Effector memory CD8-positive, alpha-beta T cell (primary cell): Measurements from ENCODE around the gene WNT4.

Experiments
- ATAC-seq: fragments of 150-1000 bp; cut with Tn5 transposase; replicated peaks from 2 replicates; pipeline ENCODE4 v1.10.0; 2021; ENCODE audit warnings: mild to moderate bottlenecking, moderate library complexity
- DNase-seq, 3 experiments: peaks; one replicate each; pipeline ENCODE4 v3.0.0; 2021
- H3K27ac Mint-ChIP-seq, 2 donors: one replicate each; pipeline ENCODE4 v1.8.0; 2022; ENCODE audit warnings: mild to moderate bottlenecking in 2 of 2, mixed read lengths in 2 of 2, moderate library complexity in 2 of 2
- H3K27me3 Mint-ChIP-seq, 2 donors: one replicate each; pipeline ENCODE4 v1.8.0; 2022; ENCODE audit warnings: mixed read lengths in 2 of 2
- H3K36me3 Mint-ChIP-seq: one replicate; pipeline ENCODE4 v1.8.0; 2022; ENCODE audit warnings: mild to moderate bottlenecking, moderate library complexity, mixed read lengths; ENCODE audit not compliant: insufficient read depth
- H3K4me1 Mint-ChIP-seq, 2 donors: one replicate each; pipeline ENCODE4 v1.8.0; 2022; ENCODE audit warnings: low read depth in 2 of 2, mixed read lengths in 2 of 2
- H3K4me3 Mint-ChIP-seq, 2 donors: one replicate each; pipeline ENCODE4 v1.8.0; 2022; ENCODE audit warnings: mild to moderate bottlenecking in 2 of 2, mixed read lengths in 2 of 2, moderate library complexity in 2 of 2
- H3K9me3 Mint-ChIP-seq, 2 donors: one replicate each; pipeline ENCODE4 v1.8.0; 2022; ENCODE audit warnings: mixed read lengths in 2 of 2

WNT4 gene

GRCh38 chr1:22131875-22132486 lies 10.9 kb downstream of the WNT4 start:
- peaks cover 0 to 22% of the 10 kb centered on the region in 2 donors for H3K27me3 Mint-ChIP-seq
- no peak overlapping the region for H3K27ac Mint-ChIP-seq
- peaks cover 0 to 3% of the 10 kb centered on the region in 2 donors for H3K4me1 Mint-ChIP-seq
- peaks cover 7% of the 10 kb centered on the region for H3K36me3 Mint-ChIP-seq
- DNase-seq, result peak; percentile 32 to 51 (median 35)
- ATAC-seq, result peak; percentile 58
- H3K9me3 Mint-ChIP-seq, result no peaks in the 10 kb centered on the region
- H3K4me3 Mint-ChIP-seq, result no peak overlapping the region

DNA sequence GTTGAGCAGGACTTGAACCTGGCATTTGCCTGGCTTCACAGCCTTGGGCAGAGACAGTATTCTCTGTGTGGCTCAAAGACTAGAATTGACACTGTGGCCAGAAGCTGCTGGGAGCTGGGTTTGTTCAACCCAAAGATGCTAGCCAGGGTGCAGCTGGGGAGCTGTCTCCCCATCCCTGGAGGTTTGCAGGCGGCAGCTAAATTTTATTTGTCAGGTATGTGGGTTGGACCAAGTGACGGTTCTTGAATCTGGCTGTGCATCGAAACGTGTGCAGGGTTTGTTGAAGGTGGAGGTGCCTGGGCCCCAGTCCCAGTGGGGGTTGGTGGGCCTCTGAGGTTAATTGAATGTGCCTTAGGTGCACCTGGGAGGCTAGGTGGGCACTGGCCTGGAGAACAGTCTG lies 11.8 kb downstream of the WNT4 start:
- H3K36me3 Mint-ChIP-seq, result peaks cover 7% of the 10 kb centered on the region
- H3K27me3 Mint-ChIP-seq, result peaks cover 0 to 18% of the 10 kb centered on the region in 2 donors
- H3K4me1 Mint-ChIP-seq, result peaks cover 0 to 3% of the 10 kb centered on the region in 2 donors
- no peak overlapping the region for H3K4me3 Mint-ChIP-seq
- ATAC-seq (no peak), DNase-seq (no peak)
- no peak overlapping the region for H3K27ac Mint-ChIP-seq
- no peaks in the 10 kb centered on the region for H3K9me3 Mint-ChIP-seq

DNA sequence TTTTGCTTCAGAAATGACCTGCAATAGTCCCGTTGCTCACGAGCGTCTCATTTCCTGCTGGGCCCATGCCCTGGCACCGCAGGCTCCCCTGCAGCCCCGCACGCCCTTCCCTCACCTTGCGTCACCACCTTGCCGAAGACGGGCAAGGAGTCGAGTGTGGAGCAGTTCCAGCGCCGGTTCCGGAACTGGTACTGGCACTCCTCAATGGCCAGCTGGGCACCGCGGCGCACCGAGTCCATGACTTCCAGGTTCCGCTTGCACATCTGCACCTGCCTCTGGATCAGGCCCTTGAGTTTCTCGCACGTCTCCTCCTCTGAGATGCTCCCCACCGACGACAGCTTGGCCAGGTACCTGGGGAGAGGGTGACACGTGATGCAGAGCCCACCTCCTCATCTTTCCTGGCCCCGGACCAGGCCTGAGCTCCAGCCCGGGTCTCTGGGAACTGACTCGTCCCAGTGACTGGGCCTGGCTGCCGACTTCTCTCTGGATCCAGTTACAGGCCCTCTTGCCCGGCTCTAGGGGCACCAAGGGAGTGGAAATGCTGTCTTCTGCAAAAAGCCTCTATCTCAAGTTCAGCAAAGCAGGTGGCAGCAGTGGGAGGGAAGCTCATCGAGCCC lies 13.3 kb downstream of the WNT4 start:
- H3K9me3 Mint-ChIP-seq, result no peaks in the 10 kb centered on the region
- no peak overlapping the region for H3K27ac Mint-ChIP-seq
- no peak for ATAC-seq
- no peak overlapping the region for H3K4me3 Mint-ChIP-seq
- H3K27me3 Mint-ChIP-seq, result peaks cover 0 to 4% of the 10 kb centered on the region in 2 donors
- H3K36me3 Mint-ChIP-seq, result peaks cover 3% of the 10 kb centered on the region
- DNase-seq, result no peak
- no peaks in the 10 kb centered on the region for H3K4me1 Mint-ChIP-seq

DNA sequence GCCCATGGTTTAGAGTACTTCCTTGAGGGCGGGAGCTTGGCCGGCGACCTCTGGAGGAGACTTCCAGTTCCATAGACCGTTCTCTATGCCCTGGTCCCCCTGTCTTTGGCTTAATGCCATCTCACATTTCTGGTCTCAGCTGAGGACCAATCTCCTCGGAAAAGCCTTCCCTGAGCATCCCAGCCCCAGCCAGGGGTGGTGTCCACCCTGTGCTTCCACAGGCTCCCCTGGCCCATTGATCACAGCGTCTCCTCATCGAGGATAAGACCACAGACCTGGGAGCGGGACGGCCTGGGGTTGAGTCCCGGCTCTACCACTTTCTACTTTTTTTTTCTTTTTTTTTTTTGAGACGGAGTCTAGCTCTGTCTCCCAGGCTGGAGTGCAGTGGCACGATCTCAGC lies 14.5 kb downstream of the WNT4 start:
- peaks cover 3% of the 10 kb centered on the region for H3K36me3 Mint-ChIP-seq
- H3K9me3 Mint-ChIP-seq, result no peaks in the 10 kb centered on the region
- DNase-seq (no peak), ATAC-seq (no peak)
- H3K4me1 Mint-ChIP-seq, result no peaks in the 10 kb centered on the region
- no peak overlapping the region for H3K27ac Mint-ChIP-seq
- H3K4me3 Mint-ChIP-seq, result no peak overlapping the region
- no peaks in the 10 kb centered on the region for H3K27me3 Mint-ChIP-seq

DNA sequence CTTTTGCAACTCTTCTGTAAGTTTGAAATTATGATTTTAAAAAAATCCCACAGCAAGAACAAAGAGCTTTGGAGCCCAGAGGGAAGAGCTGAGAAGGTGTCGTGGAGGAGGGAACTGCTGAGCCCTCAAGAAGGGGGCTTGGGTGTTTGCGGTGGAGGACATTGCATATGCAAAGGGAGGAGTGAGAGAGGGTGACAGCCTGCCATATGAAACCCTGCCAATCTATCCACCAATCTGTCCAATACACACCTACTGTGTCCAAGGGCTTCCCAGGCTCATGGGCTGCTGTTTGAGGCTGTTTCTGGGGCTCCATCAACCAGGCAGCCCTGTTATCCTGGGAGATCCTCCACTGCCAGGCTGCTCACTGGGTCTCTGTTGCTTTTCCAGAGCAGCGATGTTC lies 15.2 kb downstream of the WNT4 start:
- Mint-ChIP-seq H3K36me3 (peaks cover 3% of the 10 kb centered on the region), H3K9me3 (no peaks in the 10 kb centered on the region), H3K4me1 (no peaks in the 10 kb centered on the region), H3K27ac (no peak overlapping the region), H3K4me3 (no peak overlapping the region), H3K27me3 (no peaks in the 10 kb centered on the region)
- DNase-seq (no peak), ATAC-seq (no peak)

- Mint-ChIP-seq H3K4me1 (no peaks in the 10 kb centered on the region), H3K4me3 (no peak overlapping the region), H3K9me3 (no peaks in the 10 kb centered on the region), H3K27me3 (no peaks in the 10 kb centered on the region), H3K36me3 (peaks cover 3% of the 10 kb centered on the region), H3K27ac (no peak overlapping the region)
- no peak for DNase-seq
- no peak for ATAC-seq
These were observed 15.6 kb downstream of the WNT4 start for GRCh38 chr1:22127248-22127647.

- Mint-ChIP-seq H3K27ac (no peak overlapping the region), H3K4me3 (no peak overlapping the region), H3K36me3 (peaks cover 7% of the 10 kb centered on the region), H3K4me1 (no peaks in the 10 kb centered on the region), H3K9me3 (no peaks in the 10 kb centered on the region), H3K27me3 (no peaks in the 10 kb centered on the region)
- DNase-seq (no peak), ATAC-seq (no peak)
These were observed 16.4 kb downstream of the WNT4 start for GRCh38 chr1:22126531-22126930.

- peaks cover 23% of the 10 kb centered on the region for H3K36me3 Mint-ChIP-seq
- H3K27me3 Mint-ChIP-seq, result no peaks in the 10 kb centered on the region
- peak overlapping the region in 1 of 2 donors; percentile 63 for H3K27ac Mint-ChIP-seq
- no peaks in the 10 kb centered on the region for H3K9me3 Mint-ChIP-seq
- H3K4me1 Mint-ChIP-seq, result peaks cover 0 to 6% of the 10 kb centered on the region in 2 donors
- DNase-seq (no peak), ATAC-seq (no peak)
- H3K4me3 Mint-ChIP-seq, result no peak overlapping the region
These were observed 18.2 kb downstream of the WNT4 start for GRCh38 chr1:22124592-22125229.

GRCh38 chr1:22123901-22124404 lies 18.9 kb downstream of the WNT4 start:
- H3K9me3 Mint-ChIP-seq, result no peaks in the 10 kb centered on the region
- H3K27ac Mint-ChIP-seq, result peak overlapping the region; percentile 49 to 63
- ATAC-seq, result no peak

DNA sequence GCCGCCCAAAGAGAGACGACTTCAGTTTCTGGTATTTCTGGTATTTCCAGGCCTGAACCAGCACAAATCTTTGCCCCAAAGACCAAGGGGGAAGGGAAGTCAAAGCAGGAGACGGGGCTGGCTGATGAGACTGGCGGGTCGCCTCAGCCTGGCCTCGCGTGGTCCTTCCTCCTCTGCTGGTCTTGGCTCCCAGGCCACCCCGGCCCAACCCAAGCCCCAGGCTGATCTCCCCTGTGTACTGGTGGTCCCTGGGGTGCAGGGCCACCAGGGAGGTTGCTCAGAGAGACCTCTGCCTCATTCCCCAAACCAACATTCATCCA lies 19.9 kb downstream of the WNT4 start:
- H3K36me3 Mint-ChIP-seq, result peaks cover 30% of the 10 kb centered on the region
- no peak overlapping the region for H3K27ac Mint-ChIP-seq
- no peaks in the 10 kb centered on the region for H3K27me3 Mint-ChIP-seq
- DNase-seq, result no peak
- H3K4me3 Mint-ChIP-seq, result no peak overlapping the region
- peaks cover 2 to 11% of the 10 kb centered on the region in 2 donors for H3K4me1 Mint-ChIP-seq
- no peak for ATAC-seq
- H3K9me3 Mint-ChIP-seq, result no peaks in the 10 kb centered on the region

More at GRCh38 chr1:22123901-22124404, 18.9 kb downstream of the WNT4 start:
- no peak for DNase-seq
- Mint-ChIP-seq H3K27me3 (no peaks in the 10 kb centered on the region), H3K4me3 (no peak overlapping the region), H3K36me3 (peaks cover 23% of the 10 kb centered on the region), H3K4me1 (peaks cover 0 to 6% of the 10 kb centered on the region in 2 donors)

DNA sequence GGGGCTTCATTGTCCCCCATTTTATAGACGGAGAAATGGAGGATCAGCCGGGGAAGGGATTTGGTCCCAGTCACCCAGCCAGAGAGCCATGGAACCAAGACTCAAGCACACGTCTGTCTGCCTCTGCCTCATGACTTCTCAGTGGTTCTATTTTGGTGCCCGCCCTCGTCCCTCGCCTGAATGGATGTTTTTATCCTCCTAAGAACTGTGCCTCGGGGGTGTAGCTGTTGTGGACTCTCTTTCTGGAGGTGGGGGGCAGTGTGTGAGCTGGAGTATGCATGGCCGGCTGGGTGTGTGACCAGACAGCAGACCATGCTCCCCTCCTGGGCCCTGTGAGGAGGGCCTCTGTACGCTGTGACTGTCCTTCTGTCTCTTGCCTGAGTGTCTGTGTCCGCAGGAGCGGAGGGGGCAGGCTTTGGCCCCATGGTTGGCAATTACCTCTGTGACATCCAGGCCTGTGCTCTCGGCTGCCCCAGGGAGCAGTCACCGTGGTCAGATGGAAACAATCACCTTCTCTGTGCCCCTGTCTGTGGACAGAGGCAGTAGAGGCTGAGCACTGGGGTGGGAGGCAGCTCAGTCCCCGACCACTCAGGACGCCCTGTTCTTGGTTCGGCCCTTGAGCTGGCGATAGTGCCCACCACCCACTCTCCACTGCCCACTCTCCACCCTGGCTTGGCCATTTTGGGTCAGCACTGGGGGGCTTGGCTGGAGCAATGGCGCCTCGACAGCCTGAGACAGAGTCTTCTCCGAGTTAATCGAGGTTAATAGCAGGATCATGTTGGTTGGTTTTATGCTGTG lies 20.4 kb downstream of the WNT4 start:
- H3K9me3 Mint-ChIP-seq, result no peaks in the 10 kb centered on the region
- H3K27me3 Mint-ChIP-seq, result no peaks in the 10 kb centered on the region
- ATAC-seq, result no peak
- no peak for DNase-seq
- H3K27ac Mint-ChIP-seq, result peak overlapping the region in 1 of 2 donors; percentile 38
- peaks cover 30% of the 10 kb centered on the region for H3K36me3 Mint-ChIP-seq
- H3K4me1 Mint-ChIP-seq, result peaks cover 5 to 14% of the 10 kb centered on the region in 2 donors
- H3K4me3 Mint-ChIP-seq, result no peak overlapping the region

DNA sequence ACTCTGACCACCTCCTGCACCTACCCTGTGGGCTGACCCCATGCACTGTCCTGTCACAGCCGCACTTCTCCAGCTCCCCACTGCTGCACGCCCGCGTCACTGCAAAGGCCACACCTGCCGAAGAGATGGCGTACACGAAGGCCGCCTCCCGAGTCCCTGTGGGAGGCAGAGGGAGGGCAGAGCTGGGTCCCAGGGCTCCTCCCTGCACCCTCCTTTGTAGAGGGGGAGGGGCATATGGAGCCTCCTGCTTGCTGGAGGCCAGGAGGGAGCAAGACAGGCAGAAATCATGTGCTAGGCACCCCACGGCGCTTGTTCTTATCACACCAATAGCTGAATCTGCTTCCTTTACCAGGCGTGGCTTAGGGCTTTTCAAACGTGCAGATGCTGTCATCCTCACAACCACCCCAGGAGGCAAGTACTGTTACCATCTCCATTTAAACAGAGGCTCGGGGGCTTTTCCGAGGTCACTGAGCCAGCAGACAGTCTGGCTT lies 21.4 kb downstream of the WNT4 start:
- H3K27ac Mint-ChIP-seq, result no peak overlapping the region
- DNase-seq (no peak), ATAC-seq (no peak)
- peaks cover 12 to 20% of the 10 kb centered on the region in 2 donors for H3K4me1 Mint-ChIP-seq
- H3K36me3 Mint-ChIP-seq, result peaks cover 37% of the 10 kb centered on the region
- H3K27me3 Mint-ChIP-seq, result no peaks in the 10 kb centered on the region
- H3K9me3 Mint-ChIP-seq, result no peaks in the 10 kb centered on the region
- H3K4me3 Mint-ChIP-seq, result no peak overlapping the region

DNA sequence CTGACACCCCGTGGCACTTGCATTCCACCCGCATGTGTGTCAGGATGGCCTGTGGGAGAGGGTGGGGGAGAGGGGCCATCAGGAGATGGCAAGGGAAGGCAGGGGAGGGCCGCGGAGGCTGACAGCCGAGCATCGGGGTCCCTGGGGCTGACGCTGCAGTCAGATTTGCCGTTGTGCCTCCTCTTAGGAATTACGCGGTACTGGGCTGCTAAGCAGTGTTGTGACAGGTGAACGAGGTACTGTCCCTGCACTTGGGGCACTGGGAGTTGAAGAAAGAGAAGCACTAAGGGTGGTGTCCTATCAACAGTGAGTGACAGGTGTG lies 22.5 kb downstream of the WNT4 start:
- Mint-ChIP-seq H3K27me3 (no peaks in the 10 kb centered on the region), H3K27ac (no peak overlapping the region), H3K36me3 (peaks cover 39% of the 10 kb centered on the region), H3K9me3 (no peaks in the 10 kb centered on the region), H3K4me3 (no peak overlapping the region), H3K4me1 (peaks cover 22 to 24% of the 10 kb centered on the region in 2 donors)
- ATAC-seq (no peak), DNase-seq (no peak)
